HG02973 (cell line): ENCODE data around the gene RBKS.

ENCODE experiments used
- ATAC-seq: cut with Tn5 transposase; IDR thresholded peaks from one replicate; pipeline ENCODE4 v1.9.1; 2021; ENCODE audit warnings: moderate library complexity; ENCODE audit not compliant: unreplicated experiment

Gene RBKS

GRCh38 chr2:27803046-27803445, 87.1 kb downstream of the RBKS start:
- ATAC-seq = no peak

GRCh38 chr2:27802547-27802946, 87.6 kb downstream of the RBKS start:
- no peak for ATAC-seq

- ATAC-seq = no peak
These were observed 89.3 kb downstream of the RBKS start for GRCh38 chr2:27800856-27801255.

GRCh38 chr2:27799646-27800010, 90.6 kb downstream of the RBKS start:
- no peak for ATAC-seq

- ATAC-seq = no peak
These were observed 91.1 kb downstream of the RBKS start for GRCh38 chr2:27798948-27799645.

GRCh38 chr2:27798486-27798885, 91.7 kb downstream of the RBKS start:
- ATAC-seq = no peak

- no peak for ATAC-seq
These were observed 92.3 kb downstream of the RBKS start for GRCh38 chr2:27797841-27798240.

GRCh38 chr2:27796791-27797765, 93.1 kb downstream of the RBKS start:
- ATAC-seq = no peak

- no peak for ATAC-seq
These were observed 94.3 kb downstream of the RBKS start for GRCh38 chr2:27795868-27796277.

- no peak for ATAC-seq
These were observed 94.9 kb downstream of the RBKS start for GRCh38 chr2:27795093-27795834.

GRCh38 chr2:27792759-27793158, 97.4 kb downstream of the RBKS start:
- ATAC-seq = no peak

GRCh38 chr2:27790796-27791195, 99.4 kb downstream of the RBKS start:
- no peak for ATAC-seq

GRCh38 chr2:27782701-27783100, 107.5 kb downstream of the RBKS start:
- ATAC-seq = no peak

- no peak for ATAC-seq
These were observed 108.7 kb downstream of the RBKS start for GRCh38 chr2:27781496-27781895.

GRCh38 chr2:27779417-27780055, 110.7 kb downstream of the RBKS start:
- no peak for ATAC-seq

- ATAC-seq = no peak
These were observed 113.5 kb downstream of the RBKS start for GRCh38 chr2:27776696-27777095.

- no peak for ATAC-seq
These were observed 114.1 kb downstream of the RBKS start for GRCh38 chr2:27776097-27776496.

GRCh38 chr2:27773959-27774358, 116.2 kb downstream of the RBKS start:
- no peak for ATAC-seq

- no peak for ATAC-seq
These were observed 117.4 kb downstream of the RBKS start for GRCh38 chr2:27772804-27773203.

GRCh38 chr2:27771548-27772335, 118.4 kb downstream of the RBKS start, which contains the start of gene MRPL33:
TSS of gene MRPL33 (plus strand) at chr2:27771719. CDS start at chr2:27771778, 59 bp downstream.
- ATAC-seq = peak; percentile 84
